KMS-11 (cell line): Measurements from ENCODE around the gene PLEKHA8.

Experiments used
- H2AFZ ChIP-seq: fragments of 200-600 bp; sonication (generic); 2 replicates; pipeline ENCODE4 v1.6.1; 2016; ENCODE audit warnings: antibody characterized with exemption, mixed run types, low read depth
- H3K27ac ChIP-seq: fragments of 200-600 bp; sonication (generic); 2 replicates; pipeline ENCODE4 v1.6.1; 2016; ENCODE audit warnings: mild to moderate bottlenecking, mixed run types
- H3K27me3 ChIP-seq: fragments of 200-600 bp; sonication (generic); 2 replicates; pipeline ENCODE4 v1.6.1; 2017; ENCODE audit warnings: mild to moderate bottlenecking, low read depth, mixed run types, moderate library complexity; ENCODE audit not compliant: insufficient read depth
- H3K36me3 ChIP-seq: fragments of 200-600 bp; sonication (generic); 2 replicates; pipeline ENCODE4 v1.6.1; 2017; ENCODE audit warnings: mild to moderate bottlenecking, mixed run types; ENCODE audit not compliant: insufficient read depth
- H3K4me1 ChIP-seq: fragments of 200-600 bp; sonication (generic); 2 replicates; pipeline ENCODE4 v1.6.1; 2016; ENCODE audit warnings: mild to moderate bottlenecking, low read depth, mixed run types; ENCODE audit not compliant: poor library complexity, severe bottlenecking
- H3K4me2 ChIP-seq: fragments of 200-600 bp; sonication (generic); 2 replicates; pipeline ENCODE4 v1.7.0; 2016; ENCODE audit warnings: mild to moderate bottlenecking, mixed run types
- H3K4me3 ChIP-seq: fragments of 200-600 bp; sonication (generic); IDR thresholded peaks from 2 replicates; pipeline ENCODE4 v1.6.1; 2017; ENCODE audit warnings: low read depth, low read length, mixed read lengths; ENCODE audit not compliant: insufficient read depth
- H3K79me2 ChIP-seq: fragments of 200-600 bp; sonication (generic); 2 replicates; pipeline ENCODE4 v1.6.1; 2016; ENCODE audit warnings: low read depth, mixed run types; ENCODE audit not compliant: insufficient read depth
- H3K9ac ChIP-seq: fragments of 200-600 bp; sonication (generic); 2 replicates; pipeline ENCODE4 v1.6.1; 2016; ENCODE audit warnings: mild to moderate bottlenecking, mixed run types
- H4K20me1 ChIP-seq: fragments of 200-600 bp; sonication (generic); 2 replicates; pipeline ENCODE4 v1.6.1; 2016; ENCODE audit warnings: mild to moderate bottlenecking, mixed run types; ENCODE audit not compliant: insufficient read depth
- CTCF ChIP-seq: fragments of 200-600 bp; sonication (generic); conservative IDR thresholded peaks from 2 replicates; pipeline ENCODE4 v1.6.1; 2017; ENCODE audit warnings: low read depth, mild to moderate bottlenecking, antibody characterized with exemption, low read length, moderate library complexity, mixed read lengths

Gene PLEKHA8

DNA sequence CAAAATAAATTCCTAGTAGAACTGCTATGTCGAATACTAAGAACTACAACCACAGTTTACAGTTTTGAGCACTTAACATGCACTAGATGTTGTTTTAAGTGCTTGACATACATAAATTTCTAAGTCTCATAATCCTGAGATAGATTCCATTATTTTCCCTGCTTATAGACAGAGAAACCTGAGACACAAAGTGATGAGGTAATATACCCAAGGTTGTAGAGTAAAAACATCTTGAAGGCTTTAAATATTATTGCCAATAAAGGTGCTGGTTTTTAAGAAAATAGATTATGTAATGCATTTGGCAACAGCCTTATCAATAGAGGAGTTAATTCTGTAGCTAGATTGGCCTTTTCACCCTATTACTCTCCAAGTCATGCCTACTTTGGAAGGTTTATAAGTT lies 48.2 kb downstream of the PLEKHA8 start:
- H3K4me1 ChIP-seq: peaks cover 27% of the 10 kb centered on the region
- no peak overlapping the region for H3K4me2 ChIP-seq
- no peaks in the 10 kb centered on the region for H4K20me1 ChIP-seq
- H3K4me3 ChIP-seq: no peak overlapping the region
- no peaks in the 10 kb centered on the region for H3K79me2 ChIP-seq
- no peak for TF ChIP-seq CTCF
- no peak overlapping the region for H2AFZ ChIP-seq
- H3K27me3 ChIP-seq: no peaks in the 10 kb centered on the region
- H3K9ac ChIP-seq: no peak overlapping the region
- H3K36me3 ChIP-seq: no peaks in the 10 kb centered on the region
- no peak overlapping the region for H3K27ac ChIP-seq

GRCh38 chr7:30078280-30078679 lies 50.1 kb downstream of the PLEKHA8 start:
- H3K4me2 ChIP-seq: no peak overlapping the region
- H3K27ac ChIP-seq: no peak overlapping the region
- no peaks in the 10 kb centered on the region for H3K36me3 ChIP-seq
- H4K20me1 ChIP-seq: no peaks in the 10 kb centered on the region
- H3K79me2 ChIP-seq: no peaks in the 10 kb centered on the region
- no peak for TF ChIP-seq CTCF
- no peak overlapping the region for H3K9ac ChIP-seq
- H3K4me3 ChIP-seq: no peak overlapping the region
- H3K4me1 ChIP-seq: peaks cover 41% of the 10 kb centered on the region
- H3K27me3 ChIP-seq: no peaks in the 10 kb centered on the region
- H2AFZ ChIP-seq: no peak overlapping the region

- Histone ChIP-seq H4K20me1 (no peaks in the 10 kb centered on the region), H3K9ac (no peak overlapping the region), H3K27me3 (no peaks in the 10 kb centered on the region), H3K4me1 (peaks cover 44% of the 10 kb centered on the region), H3K4me3 (no peak overlapping the region), H2AFZ (no peak overlapping the region), H3K27ac (peak overlapping the region; percentile 33; the same call in 1 of the 2 replicates), H3K36me3 (no peaks in the 10 kb centered on the region), H3K79me2 (no peaks in the 10 kb centered on the region), H3K4me2 (peak overlapping the region; percentile 79)
- no peak for TF ChIP-seq CTCF
Measured at GRCh38 chr7:30079880-30080279, 51.7 kb downstream of the PLEKHA8 start.

- H3K27me3 ChIP-seq: no peaks in the 10 kb centered on the region
- H3K4me2 ChIP-seq: peak overlapping the region; percentile 79
- H3K9ac ChIP-seq: no peak overlapping the region
- H3K4me3 ChIP-seq: no peak overlapping the region
- H3K4me1 ChIP-seq: peaks cover 44% of the 10 kb centered on the region
- H3K79me2 ChIP-seq: no peaks in the 10 kb centered on the region
- peak overlapping the region; percentile 33; the same call in 1 of the 2 replicates for H3K27ac ChIP-seq
- no peaks in the 10 kb centered on the region for H4K20me1 ChIP-seq
- no peak for TF ChIP-seq CTCF
- no peak overlapping the region for H2AFZ ChIP-seq
- H3K36me3 ChIP-seq: no peaks in the 10 kb centered on the region
Measured at GRCh38 chr7:30080818-30081217, 52.6 kb downstream of the PLEKHA8 start.
